ENCODE data around the gene POMT1. TPM values are rescaled to one million over a fixed set of nuclear protein-coding genes. Genes with fewer than 3 reads are reported as not detected.
"Not testable (repeated sequence)": the region's sequence is repeated elsewhere in the genome, so short reads cannot be mapped to it uniquely, and the experiment has no call there.

Gene POMT1, protein sequence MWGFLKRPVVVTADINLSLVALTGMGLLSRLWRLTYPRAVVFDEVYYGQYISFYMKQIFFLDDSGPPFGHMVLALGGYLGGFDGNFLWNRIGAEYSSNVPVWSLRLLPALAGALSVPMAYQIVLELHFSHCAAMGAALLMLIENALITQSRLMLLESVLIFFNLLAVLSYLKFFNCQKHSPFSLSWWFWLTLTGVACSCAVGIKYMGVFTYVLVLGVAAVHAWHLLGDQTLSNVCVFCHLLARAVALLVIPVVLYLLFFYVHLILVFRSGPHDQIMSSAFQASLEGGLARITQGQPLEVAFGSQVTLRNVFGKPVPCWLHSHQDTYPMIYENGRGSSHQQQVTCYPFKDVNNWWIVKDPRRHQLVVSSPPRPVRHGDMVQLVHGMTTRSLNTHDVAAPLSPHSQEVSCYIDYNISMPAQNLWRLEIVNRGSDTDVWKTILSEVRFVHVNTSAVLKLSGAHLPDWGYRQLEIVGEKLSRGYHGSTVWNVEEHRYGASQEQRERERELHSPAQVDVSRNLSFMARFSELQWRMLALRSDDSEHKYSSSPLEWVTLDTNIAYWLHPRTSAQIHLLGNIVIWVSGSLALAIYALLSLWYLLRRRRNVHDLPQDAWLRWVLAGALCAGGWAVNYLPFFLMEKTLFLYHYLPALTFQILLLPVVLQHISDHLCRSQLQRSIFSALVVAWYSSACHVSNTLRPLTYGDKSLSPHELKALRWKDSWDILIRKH
- total RNA-seq = 10 to 100 TPM; 35.5 to 38.8 (median 36.3) TPM
- total RNA-seq (2013) = 21.7 TPM

DNA sequence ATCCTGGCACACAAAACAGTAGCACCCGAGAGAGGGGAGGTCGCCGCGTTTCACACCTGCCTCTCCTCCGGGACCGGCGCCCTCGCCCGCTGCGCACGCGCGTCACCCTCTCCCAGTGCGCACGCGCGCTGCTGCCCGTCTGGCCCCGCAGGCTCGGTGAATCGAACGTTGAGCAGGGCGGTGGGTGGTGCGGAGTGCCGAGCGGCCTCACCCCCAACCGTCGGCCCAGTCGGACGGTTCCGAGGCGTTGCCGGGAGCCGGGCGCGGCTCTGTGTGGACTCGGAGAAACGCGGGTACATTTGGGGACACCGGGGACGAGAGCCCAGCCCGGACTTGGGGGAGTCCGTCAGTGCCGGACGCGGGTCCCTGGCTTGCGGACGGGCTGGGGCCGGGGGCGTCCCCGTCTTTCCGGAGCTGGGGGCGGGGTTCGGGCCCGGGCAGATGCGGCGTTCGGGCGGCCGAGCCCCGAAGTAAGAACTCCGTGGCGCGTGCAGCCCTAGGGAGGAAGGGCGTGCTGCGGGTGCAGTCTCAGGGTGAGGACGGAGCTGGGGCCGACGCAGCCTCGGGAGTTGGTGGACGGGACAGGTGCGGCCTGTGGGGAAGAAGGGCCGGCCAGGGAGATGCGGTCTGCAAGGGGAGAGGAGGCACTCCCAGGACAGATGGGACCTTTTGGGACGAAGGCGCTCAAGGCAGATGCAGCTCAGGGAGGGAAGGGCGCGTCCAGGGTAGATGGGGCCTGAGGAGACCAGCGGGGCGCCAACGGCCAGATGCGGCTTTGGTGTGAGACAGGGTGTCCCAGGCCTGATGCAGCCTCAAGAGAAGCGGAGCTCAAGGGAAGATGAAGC, at the start of gene POMT1:
Gene POMT1, plus strand, starts transcription at position 138 of the 845 bp plus-strand sequence. CDS start 1,301 bp downstream, outside the sequence.
- whole genome bisulfite sequencing (ENCODE audit: insufficient coverage) = under 1% methylated on average over 83 of the region's 83 CpGs
- Mint-ChIP-seq H3K27me3 (ENCODE audit: low read depth in 2 of 2) (no peaks in the 10 kb centered on the region), H3K4me3 (peak within 1 kb of the TSS; percentile 96), H3K36me3 (no peaks in the 10 kb centered on the region), H3K27ac (peak within 1 kb of the TSS; percentile 61 to 89), H3K9me3 (no peaks in the 10 kb centered on the region), H3K4me1 (peaks cover 43 to 50% of the 10 kb centered on the region in 2 donors)
- peaks cover 13% of the 10 kb centered on the region for H3K36me3 ChIP-seq (ENCODE audit: control insufficient read depth, insufficient read depth, low read length)
- peaks cover 48% of the 10 kb centered on the region for H3K4me1 ChIP-seq (ENCODE audit: control insufficient read depth, insufficient read depth, low read length)
- H3K9me3 ChIP-seq (ENCODE audit: control insufficient read depth, insufficient read depth, low read length) = no peaks in the 10 kb centered on the region
- ATAC-seq = peak; percentile 76 to 85 (median 82)
- H3K27me3 ChIP-seq (ENCODE audit: control insufficient read depth, insufficient read depth, low read length) = no peaks in the 10 kb centered on the region
- peak within 1 kb of the TSS; percentile 34 for H3K27ac ChIP-seq (ENCODE audit: low read length)
- TF ChIP-seq, protein P1, sequence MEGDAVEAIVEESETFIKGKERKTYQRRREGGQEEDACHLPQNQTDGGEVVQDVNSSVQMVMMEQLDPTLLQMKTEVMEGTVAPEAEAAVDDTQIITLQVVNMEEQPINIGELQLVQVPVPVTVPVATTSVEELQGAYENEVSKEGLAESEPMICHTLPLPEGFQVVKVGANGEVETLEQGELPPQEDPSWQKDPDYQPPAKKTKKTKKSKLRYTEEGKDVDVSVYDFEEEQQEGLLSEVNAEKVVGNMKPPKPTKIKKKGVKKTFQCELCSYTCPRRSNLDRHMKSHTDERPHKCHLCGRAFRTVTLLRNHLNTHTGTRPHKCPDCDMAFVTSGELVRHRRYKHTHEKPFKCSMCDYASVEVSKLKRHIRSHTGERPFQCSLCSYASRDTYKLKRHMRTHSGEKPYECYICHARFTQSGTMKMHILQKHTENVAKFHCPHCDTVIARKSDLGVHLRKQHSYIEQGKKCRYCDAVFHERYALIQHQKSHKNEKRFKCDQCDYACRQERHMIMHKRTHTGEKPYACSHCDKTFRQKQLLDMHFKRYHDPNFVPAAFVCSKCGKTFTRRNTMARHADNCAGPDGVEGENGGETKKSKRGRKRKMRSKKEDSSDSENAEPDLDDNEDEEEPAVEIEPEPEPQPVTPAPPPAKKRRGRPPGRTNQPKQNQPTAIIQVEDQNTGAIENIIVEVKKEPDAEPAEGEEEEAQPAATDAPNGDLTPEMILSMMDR (IDR thresholded peaks at IDR 0.05) = no peak
- peak within 1 kb of the TSS; percentile 76 for H3K4me3 ChIP-seq (ENCODE audit: low read length)
- intact Hi-C loops (cut with micrococcal nuclease) = loop anchor here (5.0 kb wide), 1 partner anchor 234 kb away; no protein-coding TSS in a partner anchor
- DNase-seq = peak; percentile 84 to 96

DNA sequence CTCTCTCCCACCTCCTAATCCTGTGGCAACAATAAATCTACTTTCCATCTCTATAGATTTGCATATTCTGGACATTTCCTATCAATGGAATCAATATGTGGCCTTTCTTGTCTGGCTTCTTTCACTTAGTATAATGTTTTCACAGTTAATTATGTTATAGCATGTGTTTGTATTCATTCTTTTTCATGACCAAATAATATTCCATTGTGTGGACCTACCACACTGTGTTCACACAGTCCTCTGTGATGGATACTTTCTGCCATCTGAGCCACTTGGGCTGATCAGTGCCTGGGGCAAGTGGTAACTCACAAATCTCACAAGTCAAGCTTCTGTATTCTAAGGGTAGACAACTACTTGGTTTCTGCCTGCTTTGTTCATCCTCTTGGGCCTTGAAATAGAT, 48.7 kb upstream of the POMT1 start:
- no peak overlapping the region for H3K4me3 ChIP-seq (ENCODE audit: low read length)
- Mint-ChIP-seq H3K27me3 (ENCODE audit: low read depth in 2 of 2) (no peaks in the 10 kb centered on the region), H3K9me3 (no peaks in the 10 kb centered on the region), H3K4me1 (peaks cover 19 to 20% of the 10 kb centered on the region in 2 donors), H3K4me3 (no peak overlapping the region), H3K27ac (no peak overlapping the region), H3K36me3 (peaks cover 3% of the 10 kb centered on the region)
- DNase-seq (no peak), ATAC-seq (no peak)
- H3K27me3 ChIP-seq (ENCODE audit: control insufficient read depth, insufficient read depth, low read length) = no peaks in the 10 kb centered on the region
- TF ChIP-seq, protein P1 (IDR thresholded peaks at IDR 0.05) = no peak
- H3K4me1 ChIP-seq (ENCODE audit: control insufficient read depth, insufficient read depth, low read length) = no peaks in the 10 kb centered on the region
- no peak overlapping the region for H3K27ac ChIP-seq (ENCODE audit: low read length)
- peaks cover 67% of the 10 kb centered on the region for H3K36me3 ChIP-seq (ENCODE audit: control insufficient read depth, insufficient read depth, low read length)
- intact Hi-C loops (cut with micrococcal nuclease) = no loop called here
- no peaks in the 10 kb centered on the region for H3K9me3 ChIP-seq (ENCODE audit: control insufficient read depth, insufficient read depth, low read length)

DNA sequence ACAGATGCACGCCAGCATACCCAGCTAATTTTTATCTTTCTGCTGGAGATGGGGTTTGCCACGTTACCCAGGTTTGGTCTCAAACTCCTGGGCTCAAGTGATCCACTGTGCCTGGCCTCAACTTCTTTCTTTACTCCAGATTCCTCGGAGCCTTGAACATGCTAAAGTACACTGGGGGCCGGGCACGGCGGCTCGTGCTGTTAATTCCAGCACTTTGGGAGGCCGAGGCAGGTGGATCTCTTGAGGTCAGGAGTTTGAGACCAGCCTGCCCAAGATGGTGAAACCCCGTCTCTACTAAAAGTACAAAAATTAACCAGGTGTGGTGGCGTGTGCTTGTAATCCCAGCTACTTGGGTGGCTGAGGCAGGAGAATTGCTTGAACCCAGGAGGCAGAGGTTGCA, 47.1 kb upstream of the POMT1 start:
- intact Hi-C loops (cut with micrococcal nuclease); ATAC-seq; H3K36me3 Mint-ChIP-seq; H3K9me3 Mint-ChIP-seq; DNase-seq; H3K9me3 ChIP-seq (ENCODE audit: control insufficient read depth, insufficient read depth, low read length); H3K27me3 ChIP-seq (ENCODE audit: control insufficient read depth, insufficient read depth, low read length); H3K27me3 Mint-ChIP-seq (ENCODE audit: low read depth in 2 of 2); H3K4me3 ChIP-seq (ENCODE audit: low read length); H3K27ac ChIP-seq (ENCODE audit: low read length); H3K27ac Mint-ChIP-seq; H3K4me1 ChIP-seq (ENCODE audit: control insufficient read depth, insufficient read depth, low read length); H3K4me3 Mint-ChIP-seq: not testable (repeated sequence)
- H3K36me3 ChIP-seq (ENCODE audit: control insufficient read depth, insufficient read depth, low read length) = peaks cover 73% of the 10 kb centered on the region
- H3K4me1 Mint-ChIP-seq = peaks cover 16 to 21% of the 10 kb centered on the region in 2 donors
- WGBS (ENCODE audit: insufficient coverage) = 96% methylated on average over 10 of the region's 10 CpGs

Data from natural killer cell (primary cell).